ENCODE data around the gene SLC35B3.
"Not testable (repeated sequence)": the region's sequence is repeated elsewhere in the genome, so short reads cannot be mapped to it uniquely, and the experiment has no call there.

The SLC35B3 gene

DNA sequence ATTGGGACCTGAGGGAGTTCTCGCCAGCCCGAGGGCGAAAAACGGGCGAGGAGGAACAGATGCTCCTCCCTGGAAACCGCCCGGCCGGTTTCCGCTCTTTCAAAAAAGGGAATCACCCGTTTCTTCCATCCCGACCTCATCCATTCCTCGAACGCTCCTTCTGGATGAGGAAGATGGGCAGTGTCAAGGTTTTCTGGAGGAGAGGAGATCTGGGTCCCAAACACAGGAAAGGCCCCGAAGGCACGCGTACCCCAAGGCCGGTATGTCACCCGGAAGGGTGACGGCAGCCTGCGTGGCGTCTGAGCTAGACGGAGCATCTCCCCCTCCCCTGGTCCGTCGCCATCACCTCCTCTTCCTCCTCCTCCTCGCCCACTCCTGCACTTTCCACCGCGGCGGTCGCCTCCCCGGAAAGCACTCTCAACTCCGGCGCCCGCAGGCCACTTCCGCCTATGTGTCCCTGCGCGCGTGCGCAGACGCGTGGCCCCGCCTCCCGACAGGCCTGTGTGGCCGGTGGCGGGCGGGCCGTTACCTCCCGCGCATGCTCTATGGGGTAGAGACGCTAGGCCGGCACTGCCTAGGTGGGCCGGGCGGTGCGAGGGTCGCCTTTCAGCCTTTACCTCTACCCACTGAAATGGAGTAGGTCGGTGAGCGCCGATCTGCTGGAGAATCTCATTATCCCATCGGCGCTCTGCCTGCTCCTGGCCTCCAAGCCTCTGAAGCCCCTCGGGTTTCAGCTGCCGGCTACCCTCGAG is at the start of gene SLC35B3:
Gene SLC35B3 (minus strand): TSS at position 453 of the 752 bp plus-strand sequence.
- peak; percentile 70 for DNase-seq

DNA sequence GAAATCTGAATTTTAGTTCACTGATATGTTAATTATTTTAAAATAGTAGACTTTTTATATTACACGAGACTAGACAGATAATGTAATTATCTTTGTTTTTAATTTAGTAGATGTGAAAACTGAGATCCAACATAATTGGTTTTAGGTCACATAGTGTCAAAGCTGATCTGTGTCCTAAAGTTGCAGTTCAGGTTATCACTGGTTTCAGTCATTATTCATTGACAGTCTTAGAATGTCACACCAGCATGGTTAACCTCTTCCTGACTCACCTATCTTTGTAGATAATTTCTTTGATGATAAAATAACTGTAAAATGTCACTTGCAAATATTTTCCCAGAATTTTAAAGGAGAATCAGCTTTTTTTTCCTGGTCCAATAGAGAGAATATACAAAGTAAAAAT is 48.3 kb upstream of the SLC35B3 start:
- no peak for DNase-seq

DNA sequence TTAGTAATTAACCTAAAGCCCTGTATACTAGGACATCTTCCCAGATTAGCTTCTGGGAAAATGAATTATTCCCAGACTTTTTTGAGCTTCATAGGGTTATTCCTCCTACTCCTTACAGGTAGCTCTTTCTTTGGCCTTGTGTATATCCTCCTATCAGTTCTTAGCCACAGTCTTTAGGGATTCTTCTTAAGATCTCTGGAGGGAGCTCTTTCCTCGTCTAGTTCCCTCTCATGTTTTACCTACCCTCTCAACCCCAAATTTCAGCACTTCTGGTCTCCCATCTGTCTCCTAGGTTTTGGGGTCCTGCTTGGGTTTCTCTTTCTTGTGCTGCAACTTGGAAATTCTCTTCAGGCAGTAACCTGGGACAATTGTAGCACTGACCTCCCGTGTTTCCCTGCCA is 46.4 kb upstream of the SLC35B3 start:
- no peak for DNase-seq

DNA sequence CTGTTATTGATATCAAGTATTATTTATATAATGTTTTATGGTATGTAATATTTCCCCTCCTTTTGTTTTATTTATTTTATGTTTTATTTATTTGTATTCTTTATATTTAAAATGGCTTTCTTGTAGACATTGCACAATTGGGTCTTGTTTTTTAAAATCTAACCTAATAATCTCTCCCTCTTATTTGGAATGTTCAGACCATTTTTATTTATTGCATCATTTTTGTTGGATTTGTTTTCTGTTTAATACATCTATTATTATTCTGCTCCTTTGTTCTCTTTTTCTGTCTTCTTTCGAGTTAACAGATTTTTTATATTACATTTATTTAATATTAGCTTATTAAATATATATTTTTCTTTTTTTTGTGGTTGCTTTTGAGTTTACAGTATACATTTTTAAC is 43.1 kb upstream of the SLC35B3 start:
- DNase-seq = no peak

DNA sequence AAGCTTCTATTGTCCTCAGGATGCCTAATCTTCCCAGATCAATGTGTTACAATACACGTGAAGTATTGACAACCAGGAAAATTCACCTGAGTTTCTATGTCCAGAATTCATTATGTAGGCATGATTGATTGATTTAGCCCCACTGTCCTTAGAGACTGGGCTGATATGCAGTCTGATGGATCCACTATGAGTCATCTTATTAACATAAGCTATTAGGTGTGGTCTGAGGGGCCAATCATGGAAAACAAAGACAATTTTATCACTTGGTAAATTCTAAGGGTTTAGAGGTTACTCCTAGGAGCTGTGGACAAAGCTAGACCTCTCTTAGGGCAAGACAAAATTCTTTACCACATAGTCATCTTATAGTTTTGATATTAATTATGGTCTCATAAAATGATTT is 41.3 kb upstream of the SLC35B3 start:
- DNase-seq = no peak

DNA sequence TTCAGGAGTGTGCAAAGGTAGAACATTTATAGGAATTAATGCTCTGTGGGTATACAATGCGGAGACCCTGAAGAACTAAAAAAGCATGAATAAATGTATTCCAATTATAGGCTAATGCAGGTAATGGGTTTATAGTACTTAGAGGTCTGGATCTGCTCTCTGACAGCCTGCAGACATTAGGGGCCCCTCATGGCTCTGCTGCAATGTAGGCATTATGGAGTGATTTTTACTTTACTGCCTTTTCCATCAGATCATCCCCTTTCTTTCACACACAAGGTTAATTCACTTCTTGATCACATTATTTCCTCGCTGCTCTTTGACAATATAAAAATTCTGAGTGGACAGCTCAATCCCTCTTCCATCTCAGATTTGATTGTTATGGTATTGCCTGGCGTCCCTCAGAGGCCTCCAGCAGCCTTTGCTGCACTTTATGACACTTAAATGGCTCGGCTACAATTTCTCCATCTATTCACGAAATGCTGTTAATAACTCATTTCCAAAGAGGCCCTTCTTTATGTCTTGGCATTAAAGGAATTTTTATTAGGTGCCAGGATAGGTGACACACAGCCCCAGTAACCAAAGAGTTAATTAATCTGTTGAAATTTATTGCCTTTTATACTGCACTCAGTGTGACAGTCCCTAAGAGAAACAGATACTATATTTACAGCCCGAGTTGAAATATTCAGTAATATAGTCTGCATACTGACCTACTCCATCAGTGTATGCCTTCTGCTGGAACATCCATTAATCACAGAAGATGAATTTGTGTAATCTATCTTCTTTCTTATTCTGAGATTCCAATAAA is 33.4 kb upstream of the SLC35B3 start:
- DNase-seq = no peak

DNA sequence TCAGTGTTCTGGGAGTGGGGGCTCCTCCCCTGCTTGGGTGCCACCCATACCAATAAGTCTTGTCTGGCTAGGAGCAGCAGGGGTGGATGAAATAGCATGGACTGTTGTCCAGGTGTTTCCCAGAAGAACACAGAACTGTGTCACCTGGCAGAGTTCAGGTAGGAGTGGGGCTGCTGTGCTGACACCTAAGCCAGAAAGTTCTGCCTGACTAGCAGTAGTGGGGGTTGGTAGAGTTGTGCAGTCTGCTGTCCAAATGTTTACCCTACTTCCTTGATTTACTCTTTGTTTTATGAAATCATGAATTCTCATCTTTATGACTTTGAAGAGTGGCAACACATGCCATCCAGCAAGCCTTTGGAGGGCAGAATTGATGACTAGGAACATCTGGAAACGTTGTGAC is 27.3 kb upstream of the SLC35B3 start:
- no peak for DNase-seq

DNA sequence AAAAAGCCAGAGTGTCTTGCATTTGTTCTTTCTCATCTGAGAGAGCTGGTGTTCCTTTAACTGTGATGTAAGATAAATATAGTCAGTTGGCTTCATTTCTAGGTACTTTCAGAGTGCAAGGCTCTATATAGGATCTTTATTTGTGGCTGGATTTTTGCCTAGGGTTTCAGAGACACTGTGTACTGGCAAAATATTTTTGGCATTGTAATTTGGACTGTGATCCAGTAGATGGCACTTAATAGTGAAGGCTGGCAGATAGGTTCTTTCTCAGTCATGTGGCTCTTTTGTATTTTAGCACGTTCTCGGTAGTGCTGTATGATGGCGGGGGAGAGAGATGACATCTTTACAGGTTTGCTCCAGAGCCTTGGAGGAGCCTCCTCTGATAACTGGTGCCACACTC is 26.8 kb upstream of the SLC35B3 start:
- no peak for DNase-seq

DNA sequence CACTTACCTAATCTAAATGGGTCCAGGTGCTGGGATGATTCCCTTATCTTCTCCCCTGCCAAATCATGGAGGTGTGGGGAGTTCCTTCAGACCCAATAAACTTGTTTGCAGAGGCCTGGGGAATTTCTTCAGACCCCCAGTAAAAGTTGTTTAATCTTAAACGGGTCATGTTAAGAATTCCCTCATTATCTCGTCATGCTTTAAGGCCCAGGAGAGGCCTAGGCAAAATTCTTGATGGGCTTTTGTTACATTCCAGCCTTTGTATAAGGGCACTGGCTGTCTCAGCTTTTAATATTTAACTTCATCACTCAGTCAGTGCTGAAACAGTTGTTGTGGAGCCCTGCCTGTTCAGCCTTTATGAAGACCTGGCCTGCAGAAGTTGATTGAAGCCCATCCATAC is 11.0 kb upstream of the SLC35B3 start:
- no peak for DNase-seq

DNA sequence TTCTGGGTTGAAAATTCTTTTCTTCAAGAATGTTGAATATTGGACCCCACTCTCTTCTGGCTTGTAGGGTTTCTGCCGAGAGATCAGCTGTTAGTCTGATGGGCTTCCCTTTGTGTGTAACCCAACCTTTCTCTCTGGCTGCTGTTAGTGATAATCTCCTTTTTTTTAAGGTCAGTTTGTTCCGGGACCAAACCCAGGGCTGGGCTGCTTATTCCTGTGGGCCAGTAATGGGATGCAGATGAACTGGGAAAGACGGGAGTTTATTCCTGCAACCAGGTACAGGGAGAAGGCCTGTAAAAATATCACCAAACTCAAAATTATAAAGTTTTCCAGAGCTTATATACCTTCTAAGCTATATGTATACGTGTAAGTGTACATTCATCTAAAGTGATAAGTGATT is 10.6 kb upstream of the SLC35B3 start:
- DNase-seq = not testable (repeated sequence)

DNA sequence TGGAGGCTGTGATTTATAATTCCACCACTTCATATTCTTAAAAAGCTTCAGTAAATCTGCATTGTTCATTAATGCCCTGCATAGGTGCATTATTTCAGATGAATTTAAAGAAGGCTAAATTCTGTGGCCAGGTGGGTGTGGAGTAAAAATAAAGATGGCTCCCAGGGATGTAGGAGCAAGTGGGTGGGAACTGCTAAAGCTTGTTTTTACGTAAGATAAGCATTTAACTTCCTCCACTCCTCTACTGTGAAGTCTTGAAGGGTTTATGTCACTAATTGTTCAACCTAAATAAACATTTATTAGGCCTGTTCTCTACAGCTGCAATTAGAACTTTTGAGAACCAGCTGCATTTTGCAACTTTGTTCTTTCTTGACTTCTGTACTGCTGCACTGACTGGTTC is 6.8 kb upstream of the SLC35B3 start:
- DNase-seq = no peak

DNA sequence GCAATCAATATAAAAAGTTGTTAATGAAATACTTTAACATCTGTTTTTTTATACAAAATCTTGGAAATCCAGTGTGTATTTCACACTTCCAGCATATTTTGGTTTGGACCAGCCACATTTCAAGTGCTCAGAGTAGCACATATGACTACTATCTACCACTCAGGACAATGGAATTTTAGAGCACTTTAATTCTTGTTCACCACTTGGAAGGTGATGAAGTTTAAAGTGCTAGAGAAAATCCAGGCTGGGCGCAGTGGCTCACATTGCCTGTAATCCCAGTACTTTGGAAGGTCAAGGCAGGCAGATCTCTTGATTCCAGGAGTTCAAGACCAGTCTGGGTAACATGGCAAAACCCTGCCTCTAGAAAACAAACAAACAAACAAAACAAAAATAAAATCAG is 6.1 kb upstream of the SLC35B3 start:
- no peak for DNase-seq

DNA sequence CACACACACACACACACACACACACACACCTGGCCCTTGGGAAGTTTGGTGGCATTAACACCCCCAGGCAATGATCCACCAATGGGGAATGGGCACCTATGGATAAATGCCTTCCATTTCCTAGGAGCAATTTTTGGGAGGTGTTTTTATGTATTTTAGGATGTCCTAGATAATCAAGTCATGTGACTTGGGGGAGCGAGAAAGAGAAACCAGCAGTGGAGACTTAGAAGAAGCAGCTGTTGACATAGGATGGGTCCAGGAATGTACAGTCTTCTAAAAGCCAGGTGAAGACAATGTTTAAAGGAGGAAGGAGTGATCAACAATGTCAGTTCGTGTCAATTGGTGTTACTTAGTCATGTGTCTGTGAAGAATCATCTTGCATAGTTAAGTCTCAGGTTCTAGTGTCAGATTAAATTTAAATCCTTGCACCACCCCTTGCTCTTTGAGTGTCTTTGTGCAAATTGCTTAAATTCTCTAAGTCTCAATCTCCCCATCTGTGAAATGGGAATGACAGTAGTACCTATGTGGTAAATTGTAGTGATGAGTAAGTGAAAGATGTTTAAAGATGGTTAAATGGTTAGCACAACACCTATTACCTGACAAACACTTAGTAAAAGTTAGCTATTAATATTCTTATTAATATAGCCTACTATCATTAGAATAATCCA is 4.4 kb upstream of the SLC35B3 start:
- DNase-seq = no peak

DNA sequence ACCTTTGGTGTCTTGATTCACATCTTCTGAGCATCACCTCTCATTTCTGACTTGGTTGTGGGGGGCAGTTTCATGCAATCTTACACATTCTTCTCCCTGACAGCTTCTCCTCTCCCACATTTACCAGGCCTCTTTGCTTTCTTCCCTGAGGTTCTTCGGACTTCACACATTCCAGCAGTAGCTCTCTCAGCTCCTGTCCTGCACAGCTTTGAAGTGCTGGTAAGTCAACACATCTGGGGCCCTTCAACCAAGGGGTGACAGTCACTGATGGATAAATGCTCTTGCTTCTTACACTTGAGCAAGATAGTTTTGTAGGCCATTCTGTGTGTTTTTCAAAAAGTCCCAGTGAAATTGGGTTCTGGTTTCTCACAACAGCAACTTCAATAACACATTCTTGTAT is 2.5 kb upstream of the SLC35B3 start:
- no peak for DNase-seq

DNA sequence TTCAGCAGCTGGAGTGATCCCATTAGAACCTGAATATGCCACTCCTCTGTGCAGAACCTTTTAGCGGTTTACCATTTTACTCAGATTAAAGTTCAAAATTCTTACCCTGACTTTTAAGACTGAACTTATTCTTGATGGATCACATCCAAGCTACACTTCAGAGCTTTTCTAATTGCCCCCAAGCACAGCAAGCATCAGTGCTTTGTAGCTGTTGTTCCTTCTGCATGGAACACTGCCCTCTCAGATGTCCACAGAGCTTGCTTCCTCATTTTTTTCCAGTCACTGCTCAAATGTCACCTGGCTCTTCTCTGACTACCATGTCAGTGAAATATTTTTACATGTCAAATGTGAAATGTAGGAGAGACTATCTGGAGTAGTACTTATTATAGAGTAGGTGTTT is 1.6 kb upstream of the SLC35B3 start:
- no peak for DNase-seq

DNA sequence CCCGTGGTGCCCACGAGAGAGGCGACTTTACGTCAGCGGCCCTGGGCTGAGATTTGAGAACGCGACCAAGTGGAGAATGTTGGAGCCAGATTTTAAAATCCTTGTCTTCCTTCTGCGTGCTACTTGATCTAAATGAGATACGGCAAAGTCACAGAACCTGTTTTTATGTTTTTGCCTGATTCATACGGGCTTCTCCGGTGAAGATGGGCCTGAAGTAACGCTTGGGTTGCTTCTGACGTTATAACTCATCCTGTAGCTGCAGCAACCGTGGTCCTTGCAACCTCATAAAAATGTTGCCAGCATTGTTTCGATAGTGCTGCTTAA is 462 bp upstream of the SLC35B3 start:
- no peak for DNase-seq

DNA sequence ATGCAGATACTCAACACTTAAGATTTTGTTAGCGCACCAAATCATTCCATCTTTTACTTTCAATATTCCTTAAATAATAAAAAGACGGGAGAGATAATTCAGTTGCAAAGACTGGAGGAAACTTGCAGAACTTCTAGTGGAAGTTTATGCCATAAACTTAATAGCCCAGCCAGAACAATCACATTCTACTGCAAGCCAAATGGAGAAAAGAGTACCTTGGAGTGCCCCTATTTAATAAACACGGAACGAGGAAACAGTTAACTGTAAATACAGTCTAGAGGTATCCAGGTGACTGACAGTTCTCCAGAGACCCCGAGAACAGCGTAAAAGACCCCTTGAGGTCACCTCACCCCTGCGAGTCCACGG is 635 bp downstream of the SLC35B3 start:
- no peak for DNase-seq

DNA sequence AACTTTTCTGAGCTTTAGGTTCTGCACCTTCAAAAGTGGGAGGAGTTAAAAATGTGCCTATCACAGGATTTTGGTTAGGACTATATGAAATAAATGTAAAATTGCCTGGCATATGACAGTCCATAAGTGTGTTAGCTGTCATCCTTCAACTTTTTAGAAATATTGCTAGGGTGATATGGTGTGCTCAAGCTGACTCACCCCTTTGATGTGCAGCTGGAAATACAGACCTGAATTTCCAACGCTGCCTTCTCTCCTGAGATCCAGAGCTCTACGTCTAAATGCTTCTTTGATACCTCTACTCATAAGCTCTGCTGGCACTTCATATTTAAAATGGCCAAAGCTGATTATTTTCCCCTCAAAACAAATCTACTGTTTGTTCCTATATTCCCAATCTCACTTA is 2.7 kb downstream of the SLC35B3 start:
- DNase-seq = no peak

DNA sequence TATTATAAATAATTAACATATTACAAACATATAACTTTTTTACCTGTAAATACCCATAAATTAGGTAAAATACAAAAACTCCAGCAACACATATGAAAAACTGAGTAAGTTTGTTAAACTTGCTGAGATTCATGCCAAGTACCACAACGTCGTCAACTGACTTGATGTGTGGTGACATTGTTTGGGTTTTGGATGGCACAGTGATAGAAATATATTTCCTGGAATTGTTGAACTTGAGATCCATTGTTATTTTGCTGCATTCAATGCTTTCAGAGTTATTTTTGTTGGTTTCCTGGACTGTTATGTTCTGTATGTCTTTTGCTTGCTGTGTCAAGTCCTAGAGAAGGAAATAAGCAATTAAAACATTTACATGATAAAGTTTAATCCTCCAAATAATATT is 5.5 kb downstream of the SLC35B3 start:
- no peak for DNase-seq

DNA sequence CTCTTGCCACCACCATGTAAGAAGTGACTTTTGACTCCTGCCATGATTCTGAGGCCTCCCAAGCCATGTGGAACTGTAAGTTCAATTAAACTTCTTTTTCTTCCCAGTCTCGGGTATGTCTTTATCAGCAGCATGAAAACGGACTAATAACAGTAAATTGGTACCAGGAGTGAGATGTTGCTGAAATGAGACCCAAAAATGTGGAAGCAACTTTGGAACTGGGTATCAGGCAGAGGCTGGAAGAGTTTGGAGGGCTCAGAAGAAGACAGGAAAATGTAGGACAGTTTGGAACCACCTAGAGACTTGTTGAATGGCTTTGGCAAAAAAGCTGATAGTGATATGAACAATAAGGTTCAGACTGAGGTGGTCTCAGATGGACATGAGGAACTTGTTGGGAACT is 8.8 kb downstream of the SLC35B3 start:
- not testable (repeated sequence) for DNase-seq

DNA sequence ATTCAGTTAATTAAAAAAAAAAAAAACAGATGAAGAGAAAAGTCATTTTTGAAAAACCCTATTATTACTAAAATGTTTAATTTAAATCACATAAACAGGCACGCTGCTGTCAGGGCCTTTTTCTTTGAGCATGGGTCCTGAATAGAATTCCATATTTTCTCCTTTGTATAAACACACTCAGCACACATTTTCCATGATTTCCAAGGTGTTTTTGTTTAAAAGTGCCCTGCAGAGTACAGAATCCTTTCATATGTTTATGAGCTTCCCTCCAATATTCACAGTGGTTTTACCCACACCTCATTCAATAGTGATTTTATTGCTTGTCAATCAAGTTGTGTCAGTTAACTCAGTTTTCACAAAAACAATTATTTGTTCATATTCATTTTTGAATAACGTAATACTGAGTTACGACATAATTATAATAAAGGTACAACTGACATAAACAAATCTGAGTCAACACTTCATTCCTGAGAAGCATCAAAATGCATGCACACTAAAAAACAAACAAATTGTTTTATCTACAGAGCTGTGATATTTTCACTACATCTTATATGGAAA is 15.2 kb downstream of the SLC35B3 start:
- no peak for DNase-seq

DNA sequence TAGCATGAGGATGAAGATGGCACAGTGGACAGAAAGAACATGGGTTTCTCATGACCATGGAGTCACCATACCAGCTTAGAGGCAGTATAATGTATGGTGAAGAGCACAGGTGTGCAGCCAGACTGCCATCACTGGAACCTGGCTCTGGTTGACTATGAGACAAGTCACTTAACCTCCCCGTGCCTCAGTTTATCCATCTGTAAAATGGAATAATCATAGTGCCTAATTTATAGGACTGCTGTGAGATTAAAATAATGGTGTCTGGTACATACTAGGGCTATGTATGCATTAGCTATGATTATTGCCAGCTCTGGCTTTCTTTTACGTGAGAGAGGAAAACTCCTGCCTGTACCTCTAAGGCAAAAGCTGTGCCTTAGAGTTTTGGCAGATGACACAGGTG is 19.4 kb downstream of the SLC35B3 start:
- DNase-seq = no peak

DNA sequence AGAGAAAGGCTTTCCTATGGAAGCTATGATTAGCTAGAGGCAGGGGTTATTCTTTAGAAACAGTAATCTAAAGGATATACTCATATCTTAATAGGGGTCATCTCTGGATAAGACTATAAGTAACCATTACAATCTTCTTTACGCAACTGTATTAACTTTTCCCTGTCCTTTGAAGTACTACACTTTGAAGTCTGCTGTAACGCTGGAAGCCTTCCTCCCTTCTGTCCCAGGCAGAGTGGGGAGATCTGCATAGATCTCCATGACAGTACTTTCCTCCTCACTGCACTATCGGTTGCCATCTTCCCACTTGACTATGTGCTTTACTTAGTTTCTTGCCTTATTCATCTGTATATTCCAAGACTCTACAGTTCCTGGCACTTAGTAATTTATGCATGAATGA is 20.1 kb downstream of the SLC35B3 start:
- no peak for DNase-seq

DNA sequence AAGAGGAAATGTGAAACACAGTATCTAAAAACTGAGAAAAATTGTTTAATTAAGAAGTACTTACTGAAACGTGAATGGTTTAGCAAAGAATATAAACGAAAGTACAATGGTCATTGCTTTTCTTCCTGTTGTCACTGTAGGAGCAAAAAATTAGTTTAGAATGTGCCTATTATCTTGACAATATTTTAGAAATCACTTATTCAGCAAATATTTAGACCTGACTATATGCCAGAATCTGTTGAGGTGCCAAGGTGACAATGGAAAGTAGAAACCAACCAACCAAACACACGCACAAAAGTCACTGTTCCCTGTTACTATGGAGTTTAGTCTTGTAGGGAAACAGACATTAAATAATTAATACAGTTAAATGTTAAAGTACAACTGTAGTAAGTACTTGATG is 20.5 kb downstream of the SLC35B3 start:
- no peak for DNase-seq
